ENCODE data around the gene S100P.

Gene S100P

DNA sequence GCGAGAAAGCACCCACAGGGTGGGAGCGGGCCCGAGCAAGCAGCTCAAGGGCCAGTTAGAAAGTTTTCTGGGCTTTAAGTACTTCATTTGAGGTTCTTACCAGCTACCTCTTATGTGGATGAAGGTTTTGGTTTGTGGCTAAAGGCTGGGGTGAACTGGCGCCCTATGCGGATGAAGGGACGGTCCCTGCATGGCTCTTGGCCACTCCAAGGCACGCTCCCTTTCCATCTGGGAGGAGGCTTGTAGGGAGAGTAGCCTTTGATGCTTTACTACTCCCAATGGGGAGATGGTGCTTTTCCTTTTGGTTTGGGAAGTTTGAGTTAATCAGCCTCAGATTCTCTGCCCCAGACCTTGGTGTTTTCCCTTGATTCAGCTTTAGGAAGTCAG lies 35.5 kb upstream of the S100P start:
- no peak for DNase-seq (ENCODE audit: insufficient read length, low spot score)
- TF ChIP-seq POU2F2 (IDR thresholded peaks at IDR 0.05; ENCODE audit: low read depth, low read length) (no peak), TAF1 (IDR thresholded peaks at IDR 0.05; ENCODE audit: low read depth, low read length) (no peak), SPI1 (IDR thresholded peaks at IDR 0.05; ENCODE audit: low read depth, low read length) (no peak), PAX5 (IDR thresholded peaks at IDR 0.05; ENCODE audit: insufficient read depth, low read length, severe bottlenecking) (no peak), POLR2A (IDR thresholded peaks at IDR 0.05; ENCODE audit: low read depth, low read length) (no peak), POLR2AphosphoS5 (IDR thresholded peaks at IDR 0.05; ENCODE audit: low read depth, low read length) (no peak)
- no peak for FAIRE-seq

DNA sequence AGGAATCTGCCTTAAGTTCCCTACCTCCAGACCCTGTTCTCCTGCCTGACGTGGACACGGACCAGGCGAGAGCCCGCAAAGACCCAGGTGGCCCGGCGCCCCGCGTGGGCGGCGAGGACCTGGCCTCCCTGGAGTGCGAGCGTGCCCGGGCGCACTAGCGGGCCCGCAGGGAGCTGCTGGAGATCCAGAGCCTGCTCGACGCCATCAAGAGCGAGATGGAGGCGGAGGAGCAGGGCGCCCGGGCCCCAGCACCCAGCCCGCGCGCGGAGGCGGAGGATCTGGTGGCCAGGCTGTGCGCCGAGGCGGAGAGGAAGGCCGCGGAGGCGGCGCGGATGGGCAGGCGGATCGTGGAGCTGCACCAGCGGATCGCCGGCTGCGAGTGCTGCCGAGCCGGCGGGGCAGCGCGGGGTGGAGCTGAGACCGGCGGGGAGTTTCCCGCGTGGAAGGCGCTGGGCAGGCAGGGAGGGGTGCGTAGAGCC lies 35.0 kb upstream of the S100P start:
- FAIRE-seq (peak; percentile 88), DNase-seq (ENCODE audit: insufficient read length, low spot score) (no peak)
- no peak for TF ChIP-seq POU2F2 (IDR thresholded peaks at IDR 0.05; ENCODE audit: low read depth, low read length)
- no peak for TF ChIP-seq POLR2AphosphoS5 (IDR thresholded peaks at IDR 0.05; ENCODE audit: low read depth, low read length)
- no peak for TF ChIP-seq TAF1 (IDR thresholded peaks at IDR 0.05; ENCODE audit: low read depth, low read length)
- TF ChIP-seq POLR2A (IDR thresholded peaks at IDR 0.05; ENCODE audit: low read depth, low read length) = no peak
- no peak for TF ChIP-seq PAX5 (IDR thresholded peaks at IDR 0.05; ENCODE audit: insufficient read depth, low read length, severe bottlenecking)
- no peak for TF ChIP-seq SPI1 (IDR thresholded peaks at IDR 0.05; ENCODE audit: low read depth, low read length)

DNA sequence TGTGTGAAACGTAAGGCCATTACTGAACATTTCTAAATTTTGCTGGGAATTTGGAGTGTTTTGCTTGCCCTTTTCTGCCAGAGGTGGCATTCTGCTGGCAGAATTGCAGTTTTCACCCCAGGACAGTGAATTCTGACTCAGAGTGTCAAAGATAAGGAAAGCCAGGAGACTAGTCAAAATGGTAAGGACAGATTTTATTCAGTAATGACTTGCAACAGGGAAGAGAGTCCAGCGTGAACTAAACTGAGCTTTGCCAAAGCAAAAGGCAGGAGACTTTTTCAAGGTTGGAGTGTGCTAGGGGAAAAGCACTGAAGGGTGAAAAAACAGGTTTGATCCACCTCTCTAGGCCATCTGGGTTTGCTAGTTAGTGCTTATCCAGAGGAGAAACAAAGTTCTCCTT lies 33.8 kb upstream of the S100P start:
- DNase-seq (ENCODE audit: insufficient read length, low spot score) (no peak), FAIRE-seq (no peak)

DNA sequence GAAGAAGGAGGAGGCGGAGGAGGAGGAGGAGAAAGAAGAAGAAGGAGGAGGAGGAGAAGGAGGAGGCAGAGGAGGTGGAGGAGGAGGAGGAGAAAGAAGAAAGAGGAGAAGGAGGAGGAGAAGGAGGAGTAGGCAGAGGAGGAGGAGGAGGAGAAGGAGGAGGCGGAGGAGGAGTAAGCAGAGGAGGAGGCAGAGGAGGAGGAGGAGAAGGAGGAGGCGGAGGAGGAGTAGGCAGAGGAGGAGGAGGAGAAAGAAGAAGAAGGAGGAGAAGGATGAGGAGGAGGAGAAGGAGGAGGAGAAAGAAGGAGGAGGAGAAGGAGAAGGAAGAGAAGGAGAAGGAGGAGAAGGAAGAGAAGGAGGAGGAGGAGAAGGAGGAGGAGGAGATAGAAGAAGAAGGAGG lies 33.2 kb upstream of the S100P start:
- no peak for TF ChIP-seq PAX5 (IDR thresholded peaks at IDR 0.05; ENCODE audit: insufficient read depth, low read length, severe bottlenecking)
- TF ChIP-seq POU2F2 (IDR thresholded peaks at IDR 0.05; ENCODE audit: low read depth, low read length) = no peak
- TF ChIP-seq SPI1 (IDR thresholded peaks at IDR 0.05; ENCODE audit: low read depth, low read length) = no peak
- no peak for TF ChIP-seq TAF1 (IDR thresholded peaks at IDR 0.05; ENCODE audit: low read depth, low read length)
- TF ChIP-seq POLR2AphosphoS5 (IDR thresholded peaks at IDR 0.05; ENCODE audit: low read depth, low read length) = no peak
- no peak for TF ChIP-seq POLR2A (IDR thresholded peaks at IDR 0.05; ENCODE audit: low read depth, low read length)
- no peak for FAIRE-seq
- DNase-seq (ENCODE audit: insufficient read length, low spot score) = no peak

More for the DNA sequence above, 33.8 kb upstream of the S100P start:
- no peak for TF ChIP-seq TAF1 (IDR thresholded peaks at IDR 0.05; ENCODE audit: low read depth, low read length)
- no peak for TF ChIP-seq SPI1 (IDR thresholded peaks at IDR 0.05; ENCODE audit: low read depth, low read length)
- TF ChIP-seq PAX5 (IDR thresholded peaks at IDR 0.05; ENCODE audit: insufficient read depth, low read length, severe bottlenecking) = no peak
- no peak for TF ChIP-seq POU2F2 (IDR thresholded peaks at IDR 0.05; ENCODE audit: low read depth, low read length)
- no peak for TF ChIP-seq POLR2AphosphoS5 (IDR thresholded peaks at IDR 0.05; ENCODE audit: low read depth, low read length)
- no peak for TF ChIP-seq POLR2A (IDR thresholded peaks at IDR 0.05; ENCODE audit: low read depth, low read length)

DNA sequence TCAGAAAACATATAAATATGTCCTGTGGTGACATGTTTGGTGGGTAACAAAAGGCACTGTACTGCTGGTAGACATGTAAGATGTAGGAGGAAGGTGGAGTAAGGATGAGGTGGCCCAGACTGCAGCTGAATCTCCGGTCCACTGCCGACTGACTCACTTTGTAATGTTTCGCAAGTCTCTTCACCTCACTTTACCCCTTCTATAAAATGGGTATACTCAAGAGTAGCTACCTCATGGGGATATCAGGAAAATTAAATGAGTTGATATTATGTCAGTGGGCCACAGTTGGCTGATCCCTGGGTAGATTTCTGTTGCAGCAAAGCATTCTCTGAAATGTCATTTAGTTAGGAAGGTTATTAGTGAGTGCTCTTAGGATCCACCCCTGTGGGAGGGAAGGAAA lies 31.1 kb upstream of the S100P start:
- FAIRE-seq (no peak), DNase-seq (ENCODE audit: insufficient read length, low spot score) (no peak)
- TF ChIP-seq POU2F2 (IDR thresholded peaks at IDR 0.05; ENCODE audit: low read depth, low read length) = no peak
- TF ChIP-seq SPI1 (IDR thresholded peaks at IDR 0.05; ENCODE audit: low read depth, low read length) = no peak
- no peak for TF ChIP-seq PAX5 (IDR thresholded peaks at IDR 0.05; ENCODE audit: insufficient read depth, low read length, severe bottlenecking)
- no peak for TF ChIP-seq TAF1 (IDR thresholded peaks at IDR 0.05; ENCODE audit: low read depth, low read length)
- no peak for TF ChIP-seq POLR2A (IDR thresholded peaks at IDR 0.05; ENCODE audit: low read depth, low read length)
- TF ChIP-seq POLR2AphosphoS5 (IDR thresholded peaks at IDR 0.05; ENCODE audit: low read depth, low read length) = no peak

DNA sequence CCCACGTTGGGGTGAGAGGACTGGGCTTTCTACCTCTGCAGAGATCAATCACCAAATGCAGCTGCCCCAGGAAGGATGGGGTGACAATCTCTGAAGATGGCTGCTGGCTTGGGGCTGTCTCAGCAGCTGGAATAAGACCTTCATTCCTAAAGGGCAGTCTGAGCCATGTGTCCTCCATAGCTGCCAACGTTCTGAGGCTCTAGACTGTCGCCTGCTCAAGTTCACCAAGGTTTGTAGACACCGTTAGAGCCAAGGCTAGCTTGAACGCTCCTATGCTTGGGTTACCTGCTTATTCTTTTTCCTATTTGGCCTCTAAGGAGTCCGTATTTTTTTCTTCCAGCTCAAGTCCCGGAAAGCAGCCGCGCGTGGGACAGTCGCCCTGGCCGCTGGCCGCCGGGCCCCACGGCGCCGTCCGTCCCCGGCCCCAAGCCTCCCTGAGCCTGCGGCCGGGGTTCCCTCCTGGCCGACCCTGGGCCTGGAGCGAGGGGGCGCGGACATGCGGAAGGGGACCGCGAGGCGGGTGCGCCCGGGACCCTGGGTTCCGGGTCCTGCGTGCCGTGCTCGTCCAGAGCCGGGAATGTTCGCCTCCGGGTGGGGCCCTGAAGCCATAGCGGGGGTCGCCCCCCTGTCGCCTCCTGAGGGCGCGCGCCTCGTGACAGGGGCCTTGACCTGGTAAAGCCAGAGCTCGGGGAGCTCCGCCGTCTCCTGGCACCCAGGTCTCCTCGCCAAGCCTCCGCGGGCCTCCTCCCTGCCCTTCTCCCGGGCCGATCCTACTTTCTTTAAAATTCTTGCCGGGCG lies 29.9 kb upstream of the S100P start:
- no peak for FAIRE-seq
- TF ChIP-seq POLR2A (IDR thresholded peaks at IDR 0.05; ENCODE audit: low read depth, low read length) = no peak
- no peak for TF ChIP-seq SPI1 (IDR thresholded peaks at IDR 0.05; ENCODE audit: low read depth, low read length)
- TF ChIP-seq POLR2AphosphoS5 (IDR thresholded peaks at IDR 0.05; ENCODE audit: low read depth, low read length) = no peak
- no peak for TF ChIP-seq PAX5 (IDR thresholded peaks at IDR 0.05; ENCODE audit: insufficient read depth, low read length, severe bottlenecking)
- TF ChIP-seq TAF1 (IDR thresholded peaks at IDR 0.05; ENCODE audit: low read depth, low read length) = no peak
- TF ChIP-seq POU2F2 (IDR thresholded peaks at IDR 0.05; ENCODE audit: low read depth, low read length) = no peak
- no peak for DNase-seq (ENCODE audit: insufficient read length, low spot score)

DNA sequence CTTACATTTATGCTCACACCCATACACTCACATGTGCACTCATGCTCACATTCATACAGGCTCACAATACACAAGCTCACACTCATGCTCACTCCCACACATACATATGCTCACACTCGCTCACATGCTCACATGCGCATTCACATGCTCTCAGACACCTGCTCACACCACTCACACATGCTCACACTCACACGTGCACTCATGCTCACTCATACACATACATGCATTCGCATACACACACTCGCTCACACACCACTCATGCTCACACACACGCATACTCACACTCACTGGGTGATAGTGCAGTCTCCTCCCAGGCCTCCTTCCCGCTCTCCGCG lies 28.4 kb upstream of the S100P start:
- DNase-seq (ENCODE audit: insufficient read length, low spot score) (no peak), FAIRE-seq (no peak)
- TF ChIP-seq TAF1 (IDR thresholded peaks at IDR 0.05; ENCODE audit: low read depth, low read length) (no peak), POLR2A (IDR thresholded peaks at IDR 0.05; ENCODE audit: low read depth, low read length) (no peak), PAX5 (IDR thresholded peaks at IDR 0.05; ENCODE audit: insufficient read depth, low read length, severe bottlenecking) (no peak), SPI1 (IDR thresholded peaks at IDR 0.05; ENCODE audit: low read depth, low read length) (no peak), POLR2AphosphoS5 (IDR thresholded peaks at IDR 0.05; ENCODE audit: low read depth, low read length) (no peak), POU2F2 (IDR thresholded peaks at IDR 0.05; ENCODE audit: low read depth, low read length) (no peak)

DNA sequence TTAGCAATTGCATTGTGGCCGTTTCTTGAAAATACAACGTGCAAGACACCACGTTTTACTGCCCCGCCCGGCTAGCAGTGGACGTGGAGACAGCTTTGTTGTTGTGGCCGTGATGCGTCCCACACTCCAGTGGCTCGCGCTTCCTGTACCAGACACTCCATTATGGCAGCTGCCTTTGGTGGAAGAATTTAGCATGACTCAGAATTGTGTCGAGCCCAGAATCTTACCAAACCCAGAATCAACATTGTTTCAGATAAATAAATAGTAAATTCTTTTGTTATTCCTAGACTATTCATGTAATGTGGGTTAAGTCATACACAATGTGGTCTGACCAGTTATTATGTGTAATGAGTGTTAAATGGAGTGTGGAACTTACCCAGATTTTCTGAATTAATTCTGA lies 25.3 kb upstream of the S100P start:
- DNase-seq (ENCODE audit: insufficient read length, low spot score) (no peak), FAIRE-seq (no peak)
- no peak for TF ChIP-seq PAX5 (IDR thresholded peaks at IDR 0.05; ENCODE audit: insufficient read depth, low read length, severe bottlenecking)
- no peak for TF ChIP-seq TAF1 (IDR thresholded peaks at IDR 0.05; ENCODE audit: low read depth, low read length)
- no peak for TF ChIP-seq POLR2AphosphoS5 (IDR thresholded peaks at IDR 0.05; ENCODE audit: low read depth, low read length)
- TF ChIP-seq POU2F2 (IDR thresholded peaks at IDR 0.05; ENCODE audit: low read depth, low read length) = no peak
- no peak for TF ChIP-seq POLR2A (IDR thresholded peaks at IDR 0.05; ENCODE audit: low read depth, low read length)
- no peak for TF ChIP-seq SPI1 (IDR thresholded peaks at IDR 0.05; ENCODE audit: low read depth, low read length)

DNA sequence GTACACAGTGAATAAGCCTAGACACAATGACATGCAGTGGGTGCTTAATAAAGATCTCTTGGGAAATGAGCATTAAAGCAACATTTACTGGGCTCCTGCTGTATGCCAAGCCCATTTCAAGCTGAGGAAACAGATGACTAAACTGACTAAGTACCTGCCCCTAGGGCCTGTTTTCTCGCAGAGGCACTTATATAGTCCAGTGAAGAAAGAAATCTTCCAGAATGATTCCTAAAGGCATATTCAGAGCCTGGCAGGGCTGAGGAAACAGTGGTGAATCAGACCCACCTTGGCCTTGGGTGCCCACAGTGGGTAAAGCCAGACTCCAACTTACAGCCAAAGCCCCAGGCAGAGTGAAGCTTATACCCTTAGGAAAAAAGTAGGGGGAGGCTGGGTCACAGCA lies 22.0 kb upstream of the S100P start:
- FAIRE-seq (no peak), DNase-seq (ENCODE audit: insufficient read length, low spot score) (no peak)
- TF ChIP-seq TAF1 (IDR thresholded peaks at IDR 0.05; ENCODE audit: low read depth, low read length) (no peak), POLR2A (IDR thresholded peaks at IDR 0.05; ENCODE audit: low read depth, low read length) (no peak), PAX5 (IDR thresholded peaks at IDR 0.05; ENCODE audit: insufficient read depth, low read length, severe bottlenecking) (no peak), POLR2AphosphoS5 (IDR thresholded peaks at IDR 0.05; ENCODE audit: low read depth, low read length) (no peak), POU2F2 (IDR thresholded peaks at IDR 0.05; ENCODE audit: low read depth, low read length) (no peak), SPI1 (IDR thresholded peaks at IDR 0.05; ENCODE audit: low read depth, low read length) (no peak)

Data from GM12891 (cell line).